ENCODE data around the gene APOD. TPM values are rescaled to one million over a fixed set of nuclear protein-coding genes. Genes with fewer than 3 reads are reported as not detected.
A peak's percentile ranks its signal among the peaks of the same experiment; 100 is the strongest.

APOD gene
- total and polyA plus RNA-seq, 4 donors: 4.7 to 85.8 (median 21.3) TPM

- 76 to 83% methylated on average over 14 of the region's 14 CpGs for WGBS, 2 donors
- ATAC-seq (ENCODE audit: insufficient read depth, low FRiP score) (no peak), DNase-seq (no peak)
- Histone ChIP-seq H3K36me3 (ENCODE audit: control insufficient read depth in 4 of 4, insufficient read depth in 4 of 4, low read length in 4 of 4) (peaks cover 0 to 14% (median 5%) of the 10 kb centered on the region in 4 donors), H3K4me1 (ENCODE audit: control insufficient read depth in 5 of 5, insufficient read depth in 5 of 5, low read length in 5 of 5) (no peaks in the 10 kb centered on the region), H3K9ac (ENCODE audit: insufficient read depth in 1 of 2, low read length in 2 of 2) (no peak overlapping the region), H3K9me3 (ENCODE audit: control insufficient read depth in 4 of 4, insufficient read depth in 3 of 4, low read length in 3 of 4) (no peaks in the 10 kb centered on the region), H3K4me3 (no peak overlapping the region), H3K27me3 (ENCODE audit: control insufficient read depth in 3 of 3, insufficient read depth in 3 of 3, low read length in 2 of 3) (no peaks in the 10 kb centered on the region), H3K27ac (ENCODE audit: low read depth in 1 of 2, low read length in 1 of 2) (peak overlapping the region in 1 of 2 donors; percentile 40)
- TF ChIP-seq CTCF (IDR thresholded peaks at IDR 0.05; ENCODE audit: control extremely low read depth, extremely low read depth): no peak
Observed at GRCh38 chr3:195524171-195524896, 59.4 kb downstream of the APOD start.

- Histone ChIP-seq H3K4me3 (no peak overlapping the region), H3K27me3 (ENCODE audit: control insufficient read depth in 3 of 3, insufficient read depth in 3 of 3, low read length in 2 of 3) (no peaks in the 10 kb centered on the region), H3K36me3 (ENCODE audit: control insufficient read depth in 4 of 4, insufficient read depth in 4 of 4, low read length in 4 of 4) (peaks cover 0 to 10% (median 4%) of the 10 kb centered on the region in 4 donors), H3K9me3 (ENCODE audit: control insufficient read depth in 4 of 4, insufficient read depth in 3 of 4, low read length in 3 of 4) (no peaks in the 10 kb centered on the region), H3K4me1 (ENCODE audit: control insufficient read depth in 5 of 5, insufficient read depth in 5 of 5, low read length in 5 of 5) (no peaks in the 10 kb centered on the region), H3K9ac (ENCODE audit: insufficient read depth in 1 of 2, low read length in 2 of 2) (no peak overlapping the region), H3K27ac (ENCODE audit: low read depth in 1 of 2, low read length in 1 of 2) (no peak overlapping the region)
- WGBS, 2 donors: 53 to 57% methylated on average over 6 of the region's 6 CpGs
- ATAC-seq (ENCODE audit: insufficient read depth, low FRiP score): no peak
- DNase-seq: peak in 2 of 3 donors; percentile 62 to 68
- peak; percentile 52 for TF ChIP-seq CTCF (IDR thresholded peaks at IDR 0.05; ENCODE audit: control extremely low read depth, extremely low read depth)
Observed at GRCh38 chr3:195522254-195523023, 61.3 kb downstream of the APOD start.

Small RNA genes lying within 50 kb of the gene (small RNA-seq; reads per million reads assigned to genes)
- gene RN7SL73P (ENCODE audit: low replicate concordance) (not detected), gene RNU6ATAC24P (ENCODE audit: low replicate concordance) (not detected)

Other genes starting within 250 kb of the APOD start
- 100 to 1,000 TPM in 1 of 2 donors, 10 to 100 TPM in 1; 59.2 to 146 TPM for gene ACAP2, start 140.9 kb downstream of the APOD start, total RNA-seq
- gene ACAP2, start 140.9 kb downstream of the APOD start, polyA plus RNA-seq: 10 to 100 TPM; 11.2 to 18.1 TPM
- 10 to 100 TPM; 55.9 to 77.0 TPM for gene PPP1R2, start 40.6 kb downstream of the APOD start, total RNA-seq
- 10 to 100 TPM; 26.2 to 37.1 TPM for gene PPP1R2, start 40.6 kb downstream of the APOD start, polyA plus RNA-seq
- 10 to 100 TPM; 15.7 to 20.7 TPM for gene MUC20, start 137.0 kb upstream of the APOD start, total RNA-seq
- 10 to 100 TPM; 11.0 to 23.9 TPM for gene MUC20, start 137.0 kb upstream of the APOD start, polyA plus RNA-seq
- 10 to 100 TPM; 32.0 to 56.0 TPM for gene MUC4, start 228.0 kb upstream of the APOD start, total RNA-seq
- 10 to 100 TPM in 1 of 2 donors, 1 to 10 TPM in 1; 10.0 to 11.7 TPM for gene MUC4, start 228.0 kb upstream of the APOD start, polyA plus RNA-seq